Calu3 (cell line): ENCODE data around the gene ERC2. TPM values are rescaled to one million over a fixed set of nuclear protein-coding genes. Genes with fewer than 3 reads are reported as not detected.

Experiments
- BruUV-seq: library from RNA; stranded (reverse); fragments of 400-500 nt; replicated peaks from 2 replicates; lab custom pipeline; 2021; lab: Mats Ljungman, UMichigan
- CTCF ChIA-PET: fragments of 300-600 bp; sonication (Branson Sonifier 250); formaldehyde crosslinking; loops from one replicate; lab custom pipeline; 2022; ENCODE audit warnings: antibody characterized with exemption; lab: Charles Lee
- DNase-seq: peaks from one replicate; pipeline ENCODE4 v3.0.0; 2022
- H3K27ac Mint-ChIP-seq: one replicate; pipeline ENCODE4 v1.8.0; 2022; ENCODE audit warnings: mixed read lengths; ENCODE audit not compliant: unreplicated experiment
- H3K27me3 Mint-ChIP-seq: one replicate; pipeline ENCODE4 v1.8.0; 2022; ENCODE audit warnings: mixed read lengths; ENCODE audit not compliant: unreplicated experiment
- H3K36me3 Mint-ChIP-seq: one replicate; pipeline ENCODE4 v1.8.0; 2022; ENCODE audit warnings: mild to moderate bottlenecking, moderate library complexity, mixed read lengths; ENCODE audit not compliant: insufficient read depth, unreplicated experiment
- H3K4me1 Mint-ChIP-seq: one replicate; pipeline ENCODE4 v1.8.0; 2022; ENCODE audit warnings: mild to moderate bottlenecking, low read depth, mixed read lengths; ENCODE audit not compliant: unreplicated experiment
- H3K4me3 Mint-ChIP-seq: one replicate; pipeline ENCODE4 v1.8.0; 2022; ENCODE audit warnings: mild to moderate bottlenecking, low read depth, moderate library complexity, mixed read lengths; ENCODE audit not compliant: unreplicated experiment
- H3K9me3 Mint-ChIP-seq: one replicate; pipeline ENCODE4 v1.8.0; 2022; ENCODE audit warnings: low read depth, mixed read lengths; ENCODE audit not compliant: unreplicated experiment
- CTCF ChIP-seq: fragments of 200-600 bp; IDR thresholded peaks from one replicate; pipeline ENCODE4 v1.8.0; 2022; ENCODE audit warnings: antibody characterized with exemption; ENCODE audit not compliant: unreplicated experiment
- intact Hi-C: fragments of 100-400 bp; cut with micrococcal nuclease; formaldehyde crosslinking; loops from one replicate; pipeline ENCODE4 v1.10.0; 2022; ENCODE audit not compliant: unreplicated experiment
- total RNA-seq: library from RNA; stranded (reverse); gene quantifications from 2 replicates; pipeline ENCODE4 v1.2.3, GENCODE V29; 2022

ERC2 gene
- total RNA-seq, 1 experiment from 2014 or later: 0.73 TPM

GRCh38 chr3:56012721-56013120, 455.5 kb downstream of the ERC2 start:
- intact Hi-C loops: no loop called here
- H3K4me3 Mint-ChIP-seq: no peak overlapping the region
- H3K9me3 Mint-ChIP-seq: peaks cover 3% of the 10 kb centered on the region
- peaks cover 14% of the 10 kb centered on the region for H3K27me3 Mint-ChIP-seq
- no TSS peak for BruUV-seq
- CTCF ChIA-PET: no interaction called here
- no peak for TF ChIP-seq CTCF
- H3K36me3 Mint-ChIP-seq: no peaks in the 10 kb centered on the region
- no peak overlapping the region for H3K27ac Mint-ChIP-seq
- no peaks in the 10 kb centered on the region for H3K4me1 Mint-ChIP-seq
- DNase-seq: no peak

GRCh38 chr3:56005196-56005805, 463.0 kb downstream of the ERC2 start:
- CTCF ChIA-PET: no interaction called here

GRCh38 chr3:56003129-56003528, 465.1 kb downstream of the ERC2 start:
- Mint-ChIP-seq H3K27me3 (no peaks in the 10 kb centered on the region), H3K4me3 (no peak overlapping the region), H3K4me1 (no peaks in the 10 kb centered on the region), H3K27ac (no peak overlapping the region), H3K9me3 (no peaks in the 10 kb centered on the region), H3K36me3 (no peaks in the 10 kb centered on the region)
- BruUV-seq: no TSS peak
- no peak for DNase-seq
- CTCF ChIA-PET: no interaction called here
- TF ChIP-seq CTCF: no peak
- intact Hi-C loops: no loop called here

More at GRCh38 chr3:56005196-56005805, 463.0 kb downstream of the ERC2 start:
- no peak overlapping the region for H3K27ac Mint-ChIP-seq
- BruUV-seq: no TSS peak
- no peak for DNase-seq
- TF ChIP-seq CTCF: no peak
- no peaks in the 10 kb centered on the region for H3K36me3 Mint-ChIP-seq
- H3K4me1 Mint-ChIP-seq: no peaks in the 10 kb centered on the region
- intact Hi-C loops: no loop called here
- H3K9me3 Mint-ChIP-seq: no peaks in the 10 kb centered on the region
- H3K4me3 Mint-ChIP-seq: no peak overlapping the region
- no peaks in the 10 kb centered on the region for H3K27me3 Mint-ChIP-seq

- H3K9me3 Mint-ChIP-seq: no peaks in the 10 kb centered on the region
- TF ChIP-seq CTCF: no peak
- intact Hi-C loops: no loop called here
- no peaks in the 10 kb centered on the region for H3K36me3 Mint-ChIP-seq
- H3K27ac Mint-ChIP-seq: no peak overlapping the region
- DNase-seq: no peak
- no peaks in the 10 kb centered on the region for H3K27me3 Mint-ChIP-seq
- H3K4me3 Mint-ChIP-seq: no peak overlapping the region
- no peaks in the 10 kb centered on the region for H3K4me1 Mint-ChIP-seq
- CTCF ChIA-PET: no interaction called here
- no TSS peak for BruUV-seq
Measured at GRCh38 chr3:56001991-56002390, 466.3 kb downstream of the ERC2 start.
